SK-N-MC (cell line): ENCODE results near the gene CSF1.

ENCODE experiments used
- EZH2 ChIP-seq: fragments of 200-600 bp; sonication (generic); IDR thresholded peaks from one replicate; pipeline ENCODE4 v1.6.1; 2017; ENCODE audit warnings: antibody characterized with exemption
- POLR2AphosphoS5 ChIP-seq: IDR thresholded peaks from 2 replicates; pipeline ENCODE4 v1.6.1; 2012; ENCODE audit warnings: mild to moderate bottlenecking, low read depth, low read length, borderline replicate concordance

GRCh38 chr1:109922326-109922725 lies 11.7 kb downstream of the CSF1 start:
- no peak for TF ChIP-seq POLR2AphosphoS5
- TF ChIP-seq EZH2 = no peak
